Effector memory CD4-positive, alpha-beta T cell (primary cell): ENCODE results near the gene DEAF1.
A peak's percentile ranks its signal among the peaks of the same experiment; 100 is the strongest.

Experiments
- DNase-seq, 3 donors: peaks; one replicate each; pipeline ENCODE4 v3.0.0-alpha.2; 2020
- H3K27ac ChIP-seq: 2 replicates; pipeline ENCODE4 v1.7.0; 2013; ENCODE audit warnings: mild to moderate bottlenecking, low read length, moderate library complexity; ENCODE audit not compliant: insufficient read depth, poor library complexity, severe bottlenecking
- H3K27me3 ChIP-seq: replicated peaks from 2 replicates; pipeline ENCODE4 v1.7.0; 2013; ENCODE audit warnings: mild to moderate bottlenecking, low read length; ENCODE audit not compliant: insufficient read depth, control insufficient read depth, poor library complexity, severe bottlenecking
- H3K36me3 ChIP-seq: 2 replicates; pipeline ENCODE4 v1.7.0; 2013; ENCODE audit warnings: mild to moderate bottlenecking, low read length, moderate library complexity; ENCODE audit not compliant: control insufficient read depth, insufficient read depth
- H3K4me1 ChIP-seq: 2 replicates; pipeline ENCODE4 v1.7.0; 2013; ENCODE audit warnings: low read length, mild to moderate bottlenecking; ENCODE audit not compliant: control insufficient read depth, insufficient read depth, poor library complexity, severe bottlenecking
- H3K4me3 ChIP-seq: 2 replicates; pipeline ENCODE4 v1.7.0; 2013; ENCODE audit warnings: low read length, low read depth, mild to moderate bottlenecking; ENCODE audit not compliant: insufficient read depth, poor library complexity, severe bottlenecking
- H3K9me3 ChIP-seq: 2 replicates; pipeline ENCODE4 v1.7.0; 2013; ENCODE audit warnings: mild to moderate bottlenecking, low read length, moderate library complexity; ENCODE audit not compliant: control insufficient read depth

DEAF1 gene

DNA sequence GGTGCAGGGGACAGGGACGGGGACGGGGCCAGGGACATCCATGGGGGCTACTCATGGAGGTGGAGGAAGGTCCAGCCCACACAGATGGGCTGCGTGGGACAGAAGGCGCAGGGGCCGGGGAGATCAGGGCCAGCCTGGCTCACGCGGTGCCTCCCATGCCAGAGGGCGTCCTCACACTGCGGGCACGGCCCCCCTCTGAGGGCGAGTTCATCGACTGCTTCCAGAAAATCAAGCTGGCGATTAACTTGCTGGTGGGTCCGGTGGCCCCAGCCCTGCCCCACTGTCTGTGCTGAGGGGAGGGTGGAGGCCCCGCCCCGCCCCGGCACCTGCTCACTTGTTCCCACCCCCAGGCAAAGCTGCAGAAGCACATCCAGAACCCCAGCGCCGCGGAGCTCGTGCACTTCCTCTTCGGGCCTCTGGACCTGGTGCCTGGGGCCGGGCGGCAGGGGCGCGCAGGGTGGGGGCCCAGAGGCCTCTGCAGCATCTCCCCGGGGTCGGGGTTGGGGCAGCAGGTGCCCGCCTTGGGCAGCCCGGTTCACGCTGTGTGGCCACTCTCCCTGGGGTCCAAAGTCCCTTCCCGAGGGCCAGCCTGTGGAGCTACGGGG, 26.8 kb upstream of the DEAF1 start:
- H3K36me3 ChIP-seq: no peaks in the 10 kb centered on the region
- H3K27me3 ChIP-seq: peaks cover 10% of the 10 kb centered on the region
- no peak overlapping the region for H3K27ac ChIP-seq
- peaks cover 35% of the 10 kb centered on the region for H3K4me1 ChIP-seq
- DNase-seq: peak; percentile 30 to 37 (median 33)
- H3K9me3 ChIP-seq: no peaks in the 10 kb centered on the region
- peak overlapping the region; percentile 35 for H3K4me3 ChIP-seq

DNA sequence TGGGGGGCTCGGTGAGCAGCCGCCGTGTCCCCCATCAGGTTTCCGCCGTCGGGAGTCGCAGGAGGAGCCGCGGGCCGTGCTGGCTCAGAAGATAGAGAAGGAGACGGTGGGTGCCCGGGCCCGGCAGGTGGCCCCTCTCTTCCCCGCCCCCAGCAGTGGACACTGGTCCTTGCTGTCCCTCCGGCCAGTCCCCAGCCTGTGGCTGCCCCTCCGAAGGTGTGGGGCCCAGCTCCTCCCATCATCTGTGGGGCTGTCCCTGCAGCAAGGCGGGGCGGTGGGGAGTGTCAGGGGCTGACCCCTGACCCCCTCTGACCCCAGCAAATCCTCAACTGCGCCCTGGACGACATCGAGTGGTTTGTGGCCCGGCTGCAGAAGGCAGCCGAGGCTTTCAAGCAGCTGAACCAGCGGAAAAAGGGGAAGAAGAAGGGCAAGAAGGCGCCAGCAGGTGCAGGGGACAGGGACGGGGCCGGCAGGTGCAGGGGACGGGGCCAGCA, 26.3 kb upstream of the DEAF1 start:
- Histone ChIP-seq H3K36me3 (no peaks in the 10 kb centered on the region), H3K27me3 (peaks cover 10% of the 10 kb centered on the region), H3K4me3 (peak overlapping the region; percentile 37), H3K9me3 (no peaks in the 10 kb centered on the region), H3K27ac (no peak overlapping the region), H3K4me1 (peaks cover 30% of the 10 kb centered on the region)
- no peak for DNase-seq

DNA sequence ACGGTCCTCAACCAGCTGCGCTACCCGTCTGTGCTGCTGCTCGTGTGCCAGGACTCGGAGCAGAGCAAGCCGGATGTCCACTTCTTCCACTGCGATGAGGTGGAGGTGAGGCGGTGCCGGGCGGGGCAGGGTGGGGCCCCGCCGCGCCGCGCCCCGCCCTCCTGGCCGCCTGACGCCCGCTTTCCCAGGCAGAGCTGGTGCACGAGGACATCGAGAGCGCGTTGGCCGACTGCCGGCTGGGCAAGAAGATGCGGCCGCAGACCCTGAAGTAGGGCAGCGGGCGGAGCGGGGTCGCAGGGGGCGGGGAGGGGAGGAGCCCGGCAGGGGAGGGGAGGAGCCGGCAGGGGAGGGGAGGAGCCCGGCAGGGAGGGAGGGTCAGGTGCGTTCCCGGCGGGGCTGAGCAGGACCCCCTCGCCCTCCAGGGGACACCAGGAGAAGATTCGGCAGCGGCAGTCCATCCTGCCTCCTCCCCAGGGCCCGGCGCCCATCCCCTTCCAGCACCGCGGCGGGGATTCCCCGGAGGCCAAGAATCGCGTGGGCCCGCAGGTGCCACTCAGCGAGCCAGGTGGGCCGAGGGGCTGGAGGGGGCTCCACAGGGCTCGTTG, 25.7 kb upstream of the DEAF1 start:
- no peaks in the 10 kb centered on the region for H3K36me3 ChIP-seq
- H3K27ac ChIP-seq: no peak overlapping the region
- no peaks in the 10 kb centered on the region for H3K9me3 ChIP-seq
- peak; percentile 17 to 58 (median 37) for DNase-seq
- H3K27me3 ChIP-seq: peaks cover 10% of the 10 kb centered on the region
- peak overlapping the region; percentile 37 for H3K4me3 ChIP-seq
- H3K4me1 ChIP-seq: peaks cover 26% of the 10 kb centered on the region

DNA sequence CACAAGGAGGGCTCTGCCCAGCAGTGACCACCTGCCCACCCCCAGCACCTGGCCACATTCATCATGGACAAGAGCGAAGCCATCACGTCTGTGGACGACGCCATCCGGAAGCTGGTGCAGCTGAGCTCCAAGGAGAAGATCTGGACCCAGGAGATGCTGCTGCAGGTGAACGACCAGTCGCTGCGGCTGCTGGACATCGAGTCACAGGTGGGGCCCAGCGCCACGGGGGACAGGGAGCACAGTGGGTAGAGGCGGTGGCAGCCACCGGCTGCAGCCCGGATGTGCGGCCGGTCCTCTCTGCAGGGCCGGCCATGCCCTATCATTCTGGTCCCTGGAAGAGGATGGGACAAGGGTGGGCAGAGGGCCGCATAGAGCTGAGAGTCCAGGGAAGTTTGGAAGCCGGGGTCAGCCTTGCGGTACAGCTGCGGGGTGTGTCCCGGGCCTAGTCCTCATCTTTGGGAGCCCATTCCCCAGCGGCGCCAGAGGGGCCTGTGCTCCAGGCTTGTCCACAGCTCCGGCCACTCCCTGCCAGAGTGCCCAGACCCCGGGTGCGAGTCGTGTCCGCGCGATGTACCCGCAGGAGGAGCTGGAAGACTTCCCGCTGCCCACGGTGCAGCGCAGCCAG, 25.1 kb upstream of the DEAF1 start:
- Histone ChIP-seq H3K27me3 (peaks cover 10% of the 10 kb centered on the region), H3K4me3 (peak overlapping the region; percentile 17)

DNA sequence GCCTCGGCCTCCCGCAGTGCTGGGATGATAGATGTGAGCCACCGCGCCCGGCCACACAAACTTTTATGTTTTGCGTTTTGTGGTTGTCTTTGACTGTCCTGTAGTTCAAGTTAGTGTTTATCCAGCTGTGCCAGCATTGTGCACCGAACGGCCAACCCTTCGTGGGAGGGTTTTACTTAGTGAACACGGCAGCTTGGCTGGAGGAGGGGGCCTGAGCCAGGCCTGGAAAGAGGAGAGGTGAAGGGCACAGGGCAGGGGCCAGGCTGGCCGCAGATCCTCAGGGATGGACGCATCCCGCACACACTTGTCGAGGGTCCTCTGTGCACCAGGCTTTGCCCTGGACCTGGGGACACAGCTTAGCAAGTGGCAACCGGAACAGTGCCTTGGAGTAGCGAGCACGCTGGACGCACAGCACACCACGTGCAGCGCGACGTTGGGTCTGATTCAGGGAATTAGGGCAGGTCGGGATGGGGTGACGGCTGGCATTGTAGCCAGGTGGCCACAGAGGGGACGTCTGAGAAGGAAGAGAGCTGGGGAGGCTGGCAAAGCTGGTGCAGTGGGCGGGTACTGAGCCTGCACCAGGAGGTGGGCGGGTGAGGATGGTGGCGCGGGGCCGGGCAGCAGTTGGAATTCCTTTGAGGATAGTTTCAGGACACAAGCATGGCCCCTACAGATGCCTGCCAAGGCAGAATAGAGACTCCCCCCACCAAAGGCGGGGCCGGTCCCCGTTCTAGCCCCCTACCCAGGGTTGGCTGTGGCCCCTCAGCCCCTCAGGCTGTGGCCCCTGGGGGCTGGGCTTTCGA, 24.4 kb upstream of the DEAF1 start:
- DNase-seq: no peak
- Histone ChIP-seq H3K4me3 (no peak overlapping the region), H3K27ac (no peak overlapping the region), H3K27me3 (peaks cover 10% of the 10 kb centered on the region), H3K36me3 (no peaks in the 10 kb centered on the region), H3K4me1 (peaks cover 21% of the 10 kb centered on the region), H3K9me3 (no peaks in the 10 kb centered on the region)

More for the DNA sequence above, 25.1 kb upstream of the DEAF1 start:
- Histone ChIP-seq H3K36me3 (no peaks in the 10 kb centered on the region), H3K4me1 (peaks cover 21% of the 10 kb centered on the region), H3K27ac (no peak overlapping the region), H3K9me3 (no peaks in the 10 kb centered on the region)
- no peak for DNase-seq

DNA sequence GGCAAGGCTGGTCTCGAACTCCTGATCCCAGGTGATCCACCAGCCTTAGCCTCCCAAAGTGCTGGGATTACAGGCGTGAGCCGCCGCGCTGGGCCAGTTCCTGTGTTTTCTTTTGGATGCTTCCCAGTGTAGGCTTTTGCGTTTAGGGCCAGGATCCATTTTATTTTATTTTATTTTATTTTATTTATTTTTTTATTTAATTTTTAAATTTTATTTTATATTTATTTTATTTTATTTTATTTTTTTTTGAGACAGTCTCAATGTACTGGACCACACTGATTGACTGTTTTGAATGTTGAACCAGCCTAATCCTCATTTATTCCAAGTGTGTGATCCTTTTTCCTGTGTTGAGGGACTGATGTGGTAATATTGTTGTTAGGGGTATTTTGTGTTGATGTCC, 19.4 kb upstream of the DEAF1 start:
- DNase-seq: no peak
- no peak overlapping the region for H3K4me3 ChIP-seq

DNA sequence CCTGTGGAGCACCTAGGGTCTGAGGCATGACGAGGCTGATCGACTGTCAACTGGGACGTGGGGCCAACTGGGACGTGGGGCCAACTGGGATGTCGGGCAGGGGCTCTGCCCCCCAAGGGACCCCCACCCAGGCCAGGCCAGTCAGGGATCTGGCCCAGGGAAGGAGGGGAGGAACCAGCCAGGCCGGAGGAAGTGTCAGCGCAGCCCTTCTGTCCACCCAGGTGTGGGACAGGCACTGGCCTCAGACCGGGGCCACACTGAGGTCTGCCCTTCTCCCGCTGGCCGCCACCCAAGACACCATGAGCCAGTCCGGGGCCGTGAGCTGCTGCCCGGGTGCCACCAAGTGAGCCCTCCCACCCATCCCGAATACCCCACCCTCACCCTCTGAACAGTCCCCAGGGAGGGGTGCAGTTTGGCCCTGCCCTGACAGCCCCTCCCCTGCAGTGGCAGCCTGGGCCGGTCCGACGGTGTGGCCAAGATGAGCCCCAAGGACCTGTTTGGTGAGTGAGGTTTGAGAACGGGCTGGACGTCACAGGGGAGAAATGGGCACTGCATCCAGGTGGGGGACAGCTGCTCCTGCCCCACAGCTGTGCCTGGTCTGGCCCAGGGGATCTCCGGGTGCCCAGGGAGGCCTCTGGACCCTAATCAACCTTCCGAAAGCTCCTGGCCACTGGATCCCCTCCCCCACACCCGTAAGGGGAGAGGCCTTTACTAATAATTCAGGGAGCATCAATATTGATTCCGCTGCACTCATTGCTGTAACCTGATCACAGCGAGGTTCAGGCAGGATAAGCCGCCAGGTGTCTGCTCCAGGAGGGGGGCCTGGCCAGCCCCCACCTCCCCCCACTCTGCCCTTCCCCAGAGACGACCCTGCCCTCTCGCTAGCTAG, 14.3 kb upstream of the DEAF1 start:
- Histone ChIP-seq H3K27ac (no peak overlapping the region), H3K4me1 (peaks cover 15% of the 10 kb centered on the region), H3K4me3 (no peak overlapping the region), H3K36me3 (no peaks in the 10 kb centered on the region), H3K27me3 (peaks cover 16% of the 10 kb centered on the region), H3K9me3 (no peaks in the 10 kb centered on the region)
- no peak for DNase-seq

More for the DNA sequence above, 19.4 kb upstream of the DEAF1 start:
- no peaks in the 10 kb centered on the region for H3K27me3 ChIP-seq
- no peaks in the 10 kb centered on the region for H3K9me3 ChIP-seq
- H3K4me1 ChIP-seq: no peaks in the 10 kb centered on the region
- H3K36me3 ChIP-seq: no peaks in the 10 kb centered on the region
- no peak overlapping the region for H3K27ac ChIP-seq

DNA sequence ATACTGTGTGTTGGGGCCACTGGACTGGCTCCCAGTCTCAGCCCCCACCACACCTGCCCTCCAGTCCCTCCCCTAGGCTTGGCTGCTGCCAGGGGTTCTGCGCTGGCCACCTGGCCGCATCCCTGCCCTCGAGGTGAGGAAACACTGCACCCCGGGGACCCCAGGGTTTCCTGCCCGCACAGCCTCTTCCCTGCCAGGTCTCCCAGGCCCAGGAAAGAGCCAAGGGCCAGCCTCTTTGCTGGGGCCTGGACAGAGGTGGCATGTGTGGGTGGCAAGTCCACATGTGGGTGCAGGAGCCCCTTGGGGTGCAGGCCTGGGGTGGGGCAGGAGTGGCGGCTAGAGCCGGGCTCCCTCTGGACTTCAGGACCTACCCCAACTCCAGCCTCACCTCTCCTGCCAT, 13.5 kb upstream of the DEAF1 start:
- no peaks in the 10 kb centered on the region for H3K9me3 ChIP-seq
- no peaks in the 10 kb centered on the region for H3K36me3 ChIP-seq
- H3K4me3 ChIP-seq: no peak overlapping the region
- H3K27ac ChIP-seq: no peak overlapping the region
- peaks cover 16% of the 10 kb centered on the region for H3K27me3 ChIP-seq
- H3K4me1 ChIP-seq: peaks cover 15% of the 10 kb centered on the region
- DNase-seq: no peak

DNA sequence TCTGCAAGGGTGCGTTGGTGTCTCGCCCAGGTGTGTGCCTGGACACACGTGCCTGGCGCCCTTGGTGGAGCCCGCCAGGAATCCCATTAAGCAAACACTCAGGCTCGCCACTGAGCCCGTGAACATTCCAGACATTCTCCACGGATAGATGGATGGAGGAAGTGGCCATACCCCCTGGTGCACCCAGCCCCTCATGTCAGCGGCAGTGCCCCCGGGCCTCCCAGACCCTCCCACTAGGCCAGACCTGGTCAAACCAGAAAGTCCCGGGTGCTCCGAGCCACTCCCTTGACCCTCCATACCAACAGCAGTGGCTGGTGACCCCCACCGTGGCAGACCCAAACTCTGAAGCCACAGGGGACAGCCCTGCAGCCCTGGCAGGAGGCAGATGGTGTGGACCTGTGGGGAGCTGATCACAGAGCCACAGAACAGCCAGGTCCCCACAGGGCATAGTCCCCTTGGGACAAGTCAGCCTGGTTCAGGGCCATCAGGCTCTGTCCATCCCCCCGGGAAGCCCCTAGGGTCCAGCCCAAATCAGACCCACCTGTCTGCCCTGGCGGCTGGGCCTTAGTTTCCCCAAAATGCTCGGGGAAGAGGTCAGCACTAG, 12.9 kb upstream of the DEAF1 start:
- Histone ChIP-seq H3K4me1 (peaks cover 15% of the 10 kb centered on the region), H3K36me3 (no peaks in the 10 kb centered on the region), H3K27me3 (peaks cover 16% of the 10 kb centered on the region), H3K27ac (no peak overlapping the region), H3K9me3 (no peaks in the 10 kb centered on the region), H3K4me3 (no peak overlapping the region)
- no peak for DNase-seq
